Sigmoid colon (tissue), 7 donors: Measurements from ENCODE around the gene BCL2A1. TPM values are rescaled to one million over a fixed set of nuclear protein-coding genes. Genes with fewer than 3 reads are reported as not detected.

ENCODE experiments used
- DNase-seq: peaks from one replicate; pipeline ENCODE4 v3.0.0-alpha.2; 2019
- H3K27ac ChIP-seq, 4 donors: fragments of 200-600 bp; sonication (generic); one replicate each; pipeline ENCODE4 v1.5.1; 2016 to 2019; ENCODE audit warnings: mild to moderate bottlenecking in 1 of 4
- H3K27me3 ChIP-seq, 3 donors: fragments of 200-600 bp; sonication (generic); one replicate each; pipeline ENCODE4 v1.5.1; 2019; ENCODE audit warnings: mild to moderate bottlenecking in 1 of 3
- H3K36me3 ChIP-seq, 4 donors: fragments of 200-600 bp; sonication (generic); one replicate each; pipeline ENCODE4 v1.5.1; 2016 to 2019
- H3K4me1 ChIP-seq, 4 donors: fragments of 200-600 bp; sonication (generic); one replicate each; pipeline ENCODE4 v1.5.1; 2017 to 2019
- H3K4me3 ChIP-seq, 4 donors: fragments of 200-600 bp; sonication (generic); one replicate each; pipeline ENCODE4 v1.5.1; 2017 to 2019; ENCODE audit warnings: mild to moderate bottlenecking in 2 of 4, moderate library complexity in 1 of 4
- H3K9me3 ChIP-seq, 4 donors: fragments of 200-600 bp in 3 of 4; sonication (generic) in 3 of 4; one replicate each; pipeline versions ENCODE4 v1.5.1 to v1.6.1; 2013 to 2019
- CTCF ChIP-seq, 4 experiments: fragments of 450-650 bp in 3 of 4; fragments of 200-600 bp in 1 of 4; IDR thresholded peaks; one replicate each; pipeline ENCODE4 v1.5.1; 2016 to 2019; ENCODE audit warnings: antibody characterized with exemption in 4 of 4, mild to moderate bottlenecking in 3 of 4, moderate library complexity in 2 of 4
- EP300 ChIP-seq, 4 donors: sonication (generic); formaldehyde crosslinking; IDR thresholded peaks; one replicate each; pipeline ENCODE4 v1.6.1; 2017; ENCODE audit warnings: antibody characterized with exemption in 4 of 4
- POLR2A ChIP-seq, 2 donors: fragments of 450-650 bp; IDR thresholded peaks; one replicate each; pipeline ENCODE4 v1.6.1; 2016; ENCODE audit warnings: antibody characterized with exemption in 2 of 2, mild to moderate bottlenecking in 2 of 2, moderate library complexity in 2 of 2
- POLR2AphosphoS5 ChIP-seq, 4 donors: sonication (generic); formaldehyde crosslinking; IDR thresholded peaks; one replicate each; pipeline ENCODE4 v1.6.1; 2017; ENCODE audit warnings: antibody characterized with exemption in 4 of 4
- WGBS, 2 donors: extraction: QIAGEN DNeasy Blood & Tissue Kit; methylation state at CpG; one replicate each; pipeline ENCODE4 v1.1.7; 2013; 5-methylcytosine and 5-hydroxymethylcytosine counted together
- intact Hi-C: fragments of 100-400 bp; cut with DNase I; formaldehyde crosslinking; loops from one replicate; pipeline ENCODE4 v1.15.1; 2023
- polyA plus RNA-seq, 3 donors: library from polyadenylated mRNA; stranded (reverse); fragments of 200-250 nt; gene quantifications; one replicate each; pipeline ENCODE4 v1.2.3, GENCODE V29; 2013
- total RNA-seq, 4 donors: library from RNA; depleted of rRNA; stranded (reverse); fragments of >200 nt; gene quantifications; one replicate each; pipeline ENCODE4 v1.1.0, GENCODE V29; 2016
- donor health status: healthy with polysubstance abuse.
- donor health status: Bipolar disorder and iron deficiency.
- donor health status: healthy.

Gene BCL2A1
- total and polyA plus RNA-seq, 7 donors = 1.9 to 19.4 (median 6.6) TPM; not detected in 3

- no peaks in the 10 kb centered on the region for H3K9me3 ChIP-seq
- H3K4me1 ChIP-seq = no peaks in the 10 kb centered on the region
- no peak overlapping the region for H3K27ac ChIP-seq
- 77 to 86% methylated on average over 6 of the region's 6 CpGs for WGBS, 2 donors
- TF ChIP-seq POLR2A (IDR thresholded peaks at IDR 0.05) (no peak), POLR2AphosphoS5 (IDR thresholded peaks at IDR 0.05) (peak in 1 of 4 donors; percentile 11), CTCF (IDR thresholded peaks at IDR 0.05) (no peak), EP300 (IDR thresholded peaks at IDR 0.05) (no peak)
- no peak overlapping the region for H3K4me3 ChIP-seq
- H3K27me3 ChIP-seq = no peaks in the 10 kb centered on the region
- no peak for DNase-seq
- no peaks in the 10 kb centered on the region for H3K36me3 ChIP-seq
- intact Hi-C loops = no loop called here
Observed at GRCh38 chr15:79962178-79962577, 8.8 kb downstream of the BCL2A1 start.

- Histone ChIP-seq H3K4me1 (no peaks in the 10 kb centered on the region), H3K27me3 (no peaks in the 10 kb centered on the region), H3K36me3 (no peaks in the 10 kb centered on the region), H3K27ac (no peak overlapping the region), H3K4me3 (no peak overlapping the region), H3K9me3 (no peaks in the 10 kb centered on the region)
- WGBS, 2 donors = 86% methylated on average over 10 of the region's 10 CpGs
- intact Hi-C loops = no loop called here
- no peak for DNase-seq
- TF ChIP-seq CTCF (IDR thresholded peaks at IDR 0.05) (no peak), POLR2A (IDR thresholded peaks at IDR 0.05) (no peak), POLR2AphosphoS5 (IDR thresholded peaks at IDR 0.05) (no peak), EP300 (IDR thresholded peaks at IDR 0.05) (no peak)
Observed at GRCh38 chr15:79960502-79961212, 10.3 kb downstream of the BCL2A1 start.

GRCh38 chr15:79957741-79958140 is 13.3 kb downstream of the BCL2A1 start:
- no peaks in the 10 kb centered on the region for H3K9me3 ChIP-seq
- H3K27me3 ChIP-seq = no peaks in the 10 kb centered on the region
- H3K27ac ChIP-seq = no peak overlapping the region
- H3K4me1 ChIP-seq = no peaks in the 10 kb centered on the region
- TF ChIP-seq EP300 (IDR thresholded peaks at IDR 0.05) (no peak), CTCF (IDR thresholded peaks at IDR 0.05) (no peak), POLR2AphosphoS5 (IDR thresholded peaks at IDR 0.05) (no peak), POLR2A (IDR thresholded peaks at IDR 0.05) (no peak)
- intact Hi-C loops = no loop called here
- H3K36me3 ChIP-seq = no peaks in the 10 kb centered on the region
- no peak for DNase-seq
- no peak overlapping the region for H3K4me3 ChIP-seq

GRCh38 chr15:79956354-79956939 is 14.5 kb downstream of the BCL2A1 start:
- intact Hi-C loops = no loop called here
- Histone ChIP-seq H3K4me1 (no peaks in the 10 kb centered on the region), H3K36me3 (no peaks in the 10 kb centered on the region), H3K9me3 (no peaks in the 10 kb centered on the region), H3K27ac (no peak overlapping the region), H3K27me3 (no peaks in the 10 kb centered on the region), H3K4me3 (no peak overlapping the region)
- 31 to 65% methylated on average over 4 of the region's 4 CpGs for WGBS, 2 donors
- no peak for TF ChIP-seq EP300 (IDR thresholded peaks at IDR 0.05)
- no peak for TF ChIP-seq CTCF (IDR thresholded peaks at IDR 0.05)
- TF ChIP-seq POLR2AphosphoS5 (IDR thresholded peaks at IDR 0.05) = no peak
- no peak for TF ChIP-seq POLR2A (IDR thresholded peaks at IDR 0.05)
- DNase-seq = no peak
